ENCODE measurements around the gene ITPR2.

Gene ITPR2

GRCh38 chr12:26737487-26738030 is 95.4 kb downstream of the ITPR2 start:
- no peak for DNase-seq (ENCODE audit: low spot score)
- peak overlapping the region; percentile 77 for H3K27ac ChIP-seq
- CTCF ChIA-PET, result interaction anchor here (0.6 to 1.0 kb wide), 3 partner anchors 14 to 147 kb away, joined by 3 to 4 read pairs (median 3); no protein-coding TSS in a partner anchor
- POLR2A ChIA-PET (ENCODE audit: low non-redundant PET), result no interaction called here
- no peak for TF ChIP-seq CTCF (conservative IDR thresholded peaks at IDR 0.05; ENCODE audit: low read depth)

GRCh38 chr12:26736563-26737486 is 96.2 kb downstream of the ITPR2 start:
- CTCF ChIA-PET, result interaction anchor here (1.0 kb wide), 1 partner anchor 147 kb away, joined by 3 read pairs; no protein-coding TSS in a partner anchor

GRCh38 chr12:26735249-26735639 is 97.8 kb downstream of the ITPR2 start:
- DNase-seq (ENCODE audit: low spot score), result no peak
- ChIA-PET CTCF (no interaction called here), POLR2A (ENCODE audit: low non-redundant PET) (no interaction called here)
- no peak overlapping the region for H3K27ac ChIP-seq
- no peak for TF ChIP-seq CTCF (conservative IDR thresholded peaks at IDR 0.05; ENCODE audit: low read depth)

More at GRCh38 chr12:26736563-26737486, 96.2 kb downstream of the ITPR2 start:
- no peak for TF ChIP-seq CTCF (conservative IDR thresholded peaks at IDR 0.05; ENCODE audit: low read depth)
- H3K27ac ChIP-seq, result peak overlapping the region; percentile 77
- peak; percentile 45 for DNase-seq (ENCODE audit: low spot score)
- POLR2A ChIA-PET (ENCODE audit: low non-redundant PET), result no interaction called here

DNA sequence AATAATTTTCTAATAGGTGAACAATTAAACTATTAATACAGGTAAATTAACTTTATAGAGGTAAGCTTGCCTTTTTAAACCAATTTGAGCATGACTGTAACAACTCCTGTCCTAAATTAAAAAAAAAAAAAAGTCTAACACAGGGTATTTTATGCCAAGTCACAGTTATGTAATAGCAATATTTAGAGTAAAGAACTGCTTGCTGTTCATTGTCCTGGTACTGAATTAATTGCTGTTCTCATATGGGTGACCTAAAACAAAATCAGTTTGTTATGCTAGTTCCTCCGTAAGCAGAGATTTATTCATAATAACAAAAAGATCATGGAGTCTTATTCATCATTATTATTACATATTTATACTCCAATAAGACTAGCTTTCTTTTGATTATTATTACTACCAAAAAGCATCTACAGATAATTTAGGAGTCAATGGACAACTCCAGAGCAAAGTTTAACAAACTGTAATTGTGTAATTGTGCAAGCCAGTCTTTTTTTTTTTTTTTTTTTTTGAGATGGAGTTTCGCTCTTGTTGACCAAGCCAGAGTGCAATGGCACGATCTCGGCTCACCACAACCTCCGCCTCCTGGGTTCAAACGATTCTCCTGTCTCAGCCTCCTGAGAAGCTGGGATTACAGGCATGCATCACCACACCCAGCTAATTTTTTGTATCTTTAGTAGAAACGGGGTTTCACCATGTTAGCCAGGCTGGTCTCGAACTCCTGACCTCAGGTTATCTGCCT is 98.3 kb downstream of the ITPR2 start:
- DNase-seq (ENCODE audit: low spot score), result no peak
- H3K27ac ChIP-seq, result no peak overlapping the region
- ChIA-PET POLR2A (ENCODE audit: low non-redundant PET) (no interaction called here), CTCF (interaction anchor here (0.6 kb wide), 1 partner anchor 1298 kb away, joined by 5 read pairs; no protein-coding TSS in a partner anchor)
- TF ChIP-seq CTCF (conservative IDR thresholded peaks at IDR 0.05; ENCODE audit: low read depth), result no peak

GRCh38 chr12:26732005-26732908 is 100.7 kb downstream of the ITPR2 start:
- DNase-seq (ENCODE audit: low spot score), result no peak
- ChIA-PET CTCF (no interaction called here), POLR2A (ENCODE audit: low non-redundant PET) (no interaction called here)
- no peak for TF ChIP-seq CTCF (conservative IDR thresholded peaks at IDR 0.05; ENCODE audit: low read depth)
- H3K27ac ChIP-seq, result no peak overlapping the region

Measured in RWPE1 (cell line).